NB4 (cell line): ENCODE data around the gene SLC13A2.
"Not testable (repeated sequence)": the region's sequence is repeated elsewhere in the genome, so short reads cannot be mapped to it uniquely, and the experiment has no call there.

Experiments
- DNase-seq: peaks from one replicate; pipeline ENCODE4 v3.0.0; 2010; ENCODE audit warnings: low read depth
- H3K4me3 ChIP-seq: one replicate; pipeline ENCODE4 v1.5.1; 2011; ENCODE audit warnings: mild to moderate bottlenecking, low read depth, low read length, moderate library complexity
- MYC ChIP-seq: IDR thresholded peaks from 2 replicates; pipeline ENCODE4 v1.6.1; 2011; ENCODE audit warnings: low read depth, low read length
- POLR2A ChIP-seq: IDR thresholded peaks from 2 replicates; pipeline ENCODE4 v1.6.1; 2011; ENCODE audit warnings: mild to moderate bottlenecking; ENCODE audit not compliant: insufficient read length; ENCODE audit errors: extremely low read depth
- TF ChIP-seq, protein P1 (sequence below): IDR thresholded peaks from 2 replicates; pipeline ENCODE4 v1.6.1; 2011; ENCODE audit warnings: low read depth, low read length
- TF ChIP-seq, protein P2 (sequence below): IDR thresholded peaks from one replicate; pipeline ENCODE4 v1.5.1; 2012; ENCODE audit warnings: low read depth, low read length

The SLC13A2 gene, protein sequence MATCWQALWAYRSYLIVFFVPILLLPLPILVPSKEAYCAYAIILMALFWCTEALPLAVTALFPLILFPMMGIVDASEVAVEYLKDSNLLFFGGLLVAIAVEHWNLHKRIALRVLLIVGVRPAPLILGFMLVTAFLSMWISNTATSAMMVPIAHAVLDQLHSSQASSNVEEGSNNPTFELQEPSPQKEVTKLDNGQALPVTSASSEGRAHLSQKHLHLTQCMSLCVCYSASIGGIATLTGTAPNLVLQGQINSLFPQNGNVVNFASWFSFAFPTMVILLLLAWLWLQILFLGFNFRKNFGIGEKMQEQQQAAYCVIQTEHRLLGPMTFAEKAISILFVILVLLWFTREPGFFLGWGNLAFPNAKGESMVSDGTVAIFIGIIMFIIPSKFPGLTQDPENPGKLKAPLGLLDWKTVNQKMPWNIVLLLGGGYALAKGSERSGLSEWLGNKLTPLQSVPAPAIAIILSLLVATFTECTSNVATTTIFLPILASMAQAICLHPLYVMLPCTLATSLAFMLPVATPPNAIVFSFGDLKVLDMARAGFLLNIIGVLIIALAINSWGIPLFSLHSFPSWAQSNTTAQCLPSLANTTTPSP

DNA sequence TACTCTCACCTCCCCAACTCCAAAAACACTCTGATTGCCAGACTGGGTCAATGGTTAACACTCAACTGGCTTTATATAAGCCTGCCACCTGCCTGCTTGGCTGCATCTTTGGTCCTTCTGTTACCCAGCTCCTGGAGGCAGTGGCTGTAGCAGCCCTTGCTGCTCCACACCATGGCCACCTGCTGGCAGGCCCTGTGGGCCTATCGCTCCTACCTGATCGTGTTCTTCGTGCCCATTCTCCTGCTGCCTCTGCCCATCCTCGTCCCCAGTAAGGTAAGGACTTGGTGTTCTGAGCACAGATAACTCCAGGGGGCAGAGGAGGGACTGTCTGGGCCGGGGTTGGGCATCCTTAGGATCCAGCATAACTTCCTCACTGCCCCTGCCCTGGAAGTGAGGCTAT, at the start of gene SLC13A2:
Gene SLC13A2 (plus strand): TSS at position 103 of the 400 bp plus-strand sequence. CDS start 69 bp downstream, at position 172.
- TF ChIP-seq, protein P1, sequence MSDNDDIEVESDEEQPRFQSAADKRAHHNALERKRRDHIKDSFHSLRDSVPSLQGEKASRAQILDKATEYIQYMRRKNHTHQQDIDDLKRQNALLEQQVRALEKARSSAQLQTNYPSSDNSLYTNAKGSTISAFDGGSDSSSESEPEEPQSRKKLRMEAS = no peak
- TF ChIP-seq, protein P2, sequence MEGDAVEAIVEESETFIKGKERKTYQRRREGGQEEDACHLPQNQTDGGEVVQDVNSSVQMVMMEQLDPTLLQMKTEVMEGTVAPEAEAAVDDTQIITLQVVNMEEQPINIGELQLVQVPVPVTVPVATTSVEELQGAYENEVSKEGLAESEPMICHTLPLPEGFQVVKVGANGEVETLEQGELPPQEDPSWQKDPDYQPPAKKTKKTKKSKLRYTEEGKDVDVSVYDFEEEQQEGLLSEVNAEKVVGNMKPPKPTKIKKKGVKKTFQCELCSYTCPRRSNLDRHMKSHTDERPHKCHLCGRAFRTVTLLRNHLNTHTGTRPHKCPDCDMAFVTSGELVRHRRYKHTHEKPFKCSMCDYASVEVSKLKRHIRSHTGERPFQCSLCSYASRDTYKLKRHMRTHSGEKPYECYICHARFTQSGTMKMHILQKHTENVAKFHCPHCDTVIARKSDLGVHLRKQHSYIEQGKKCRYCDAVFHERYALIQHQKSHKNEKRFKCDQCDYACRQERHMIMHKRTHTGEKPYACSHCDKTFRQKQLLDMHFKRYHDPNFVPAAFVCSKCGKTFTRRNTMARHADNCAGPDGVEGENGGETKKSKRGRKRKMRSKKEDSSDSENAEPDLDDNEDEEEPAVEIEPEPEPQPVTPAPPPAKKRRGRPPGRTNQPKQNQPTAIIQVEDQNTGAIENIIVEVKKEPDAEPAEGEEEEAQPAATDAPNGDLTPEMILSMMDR = no peak
- TF ChIP-seq MYC = no peak
- no peak for TF ChIP-seq POLR2A
- no peak within 1 kb of the TSS for H3K4me3 ChIP-seq
- no peak for DNase-seq

DNA sequence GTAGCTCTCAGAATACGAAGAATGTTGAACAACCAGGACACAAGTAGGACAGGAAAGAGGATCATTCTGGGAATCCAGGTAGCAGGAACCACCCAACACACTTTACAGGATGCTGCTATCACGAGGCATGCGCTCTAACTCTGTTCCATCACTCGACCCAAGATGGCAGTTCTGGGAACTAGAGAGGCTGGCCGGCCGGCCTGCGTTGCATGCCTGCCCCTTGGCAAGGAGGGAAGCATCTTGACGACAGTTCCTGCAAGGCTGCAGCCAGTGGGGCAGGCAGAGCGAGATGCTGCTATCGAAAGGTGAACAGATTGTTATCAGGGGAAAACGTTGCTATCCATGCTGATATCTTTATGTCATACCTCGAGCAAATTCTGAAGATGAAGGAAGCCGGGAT, 48.2 kb upstream of the SLC13A2 start:
- no peak for DNase-seq
- TF ChIP-seq, protein P1 = no peak
- TF ChIP-seq MYC (no peak), POLR2A (no peak)
- TF ChIP-seq, protein P2 = no peak
- H3K4me3 ChIP-seq = no peak overlapping the region

DNA sequence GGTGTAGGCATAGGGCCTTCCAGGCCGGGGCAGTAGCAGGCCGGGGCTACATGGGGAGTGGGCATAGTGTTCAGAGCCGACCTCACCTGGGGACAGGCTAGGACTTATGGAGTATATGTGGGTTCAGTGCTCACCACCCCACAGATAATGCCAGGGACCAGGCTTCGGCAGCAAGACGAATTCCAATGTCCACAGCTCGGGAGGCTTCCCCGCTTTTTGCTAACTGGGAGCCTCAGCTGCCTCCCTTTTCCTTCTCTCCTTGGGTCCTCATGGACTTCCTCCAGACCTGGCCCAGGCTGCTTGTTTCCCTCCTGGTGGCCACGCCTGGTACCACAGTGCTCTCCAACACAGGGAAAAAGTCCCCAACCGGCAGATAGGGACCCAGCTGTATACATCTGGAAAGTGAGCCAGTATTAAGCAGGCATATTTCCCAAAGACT, 47.3 kb upstream of the SLC13A2 start:
- no peak overlapping the region for H3K4me3 ChIP-seq
- peak; percentile 19 for DNase-seq
- TF ChIP-seq, protein P2 = peak; percentile 50
- no peak for TF ChIP-seq POLR2A
- no peak for TF ChIP-seq MYC
- TF ChIP-seq, protein P1 = no peak

DNA sequence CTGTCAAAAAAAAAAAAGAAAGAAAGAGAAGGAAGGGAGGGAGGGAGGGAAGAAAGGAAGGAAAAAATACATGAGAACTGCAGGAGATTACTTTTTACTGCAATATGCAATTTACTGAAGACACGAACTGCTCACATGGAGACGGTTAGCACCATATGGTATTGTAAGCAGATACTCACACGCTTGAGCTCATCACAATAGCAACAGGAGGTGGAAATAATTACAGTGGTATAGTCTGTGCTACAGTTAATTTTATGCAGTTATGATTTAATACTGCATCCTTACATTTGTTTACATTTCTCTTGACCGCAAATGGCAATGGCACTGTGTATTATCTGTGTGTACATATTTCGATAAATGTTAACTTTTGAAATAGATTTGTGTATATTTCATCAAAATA, 46.1 kb upstream of the SLC13A2 start:
- DNase-seq = no peak
- TF ChIP-seq, protein P2 = no peak
- no peak for TF ChIP-seq POLR2A
- no peak for TF ChIP-seq MYC
- TF ChIP-seq, protein P1 = no peak
- H3K4me3 ChIP-seq = no peak overlapping the region

DNA sequence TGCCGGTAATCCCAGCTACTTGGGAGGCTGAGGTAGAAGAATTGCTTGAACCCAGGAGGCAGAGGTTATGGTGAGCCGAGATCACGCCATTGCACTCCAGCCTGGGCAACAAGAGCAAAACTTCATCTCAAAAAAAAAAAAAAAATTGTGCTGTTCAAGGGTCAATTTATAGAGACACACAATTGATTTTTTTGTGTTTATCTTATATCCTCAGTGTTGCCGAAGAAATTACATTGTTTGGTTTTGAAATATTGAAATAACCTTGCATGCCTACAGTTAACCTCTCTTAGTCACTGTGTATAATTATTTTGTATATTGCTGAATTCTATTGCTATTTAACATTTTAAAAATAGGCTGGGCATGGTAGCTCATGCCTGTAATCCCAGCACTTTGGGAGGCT, 45.5 kb upstream of the SLC13A2 start:
- H3K4me3 ChIP-seq, DNase-seq: not testable (repeated sequence)

DNA sequence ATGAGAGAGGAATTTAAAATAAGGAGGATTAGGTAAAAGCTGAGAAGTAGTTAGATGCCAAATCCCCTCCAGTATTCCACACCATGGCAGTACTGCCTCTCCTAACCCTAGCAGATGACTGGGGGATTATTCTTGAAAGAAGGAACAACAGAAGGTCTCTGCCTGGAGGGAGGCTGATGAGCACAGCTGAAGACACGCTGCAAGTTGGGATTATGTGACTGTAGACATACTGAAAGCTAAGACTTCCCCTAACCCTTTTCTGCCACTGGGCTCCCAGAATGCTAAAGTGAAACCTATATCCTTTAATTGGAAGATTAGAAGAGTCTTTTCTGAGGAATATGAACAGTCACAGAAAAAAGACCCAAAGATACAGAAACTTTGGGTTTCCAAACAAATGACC, 39.7 kb upstream of the SLC13A2 start:
- DNase-seq = no peak
- H3K4me3 ChIP-seq = no peak overlapping the region
- TF ChIP-seq, protein P2 = no peak
- TF ChIP-seq POLR2A (no peak), MYC (no peak)
- TF ChIP-seq, protein P1 = no peak

DNA sequence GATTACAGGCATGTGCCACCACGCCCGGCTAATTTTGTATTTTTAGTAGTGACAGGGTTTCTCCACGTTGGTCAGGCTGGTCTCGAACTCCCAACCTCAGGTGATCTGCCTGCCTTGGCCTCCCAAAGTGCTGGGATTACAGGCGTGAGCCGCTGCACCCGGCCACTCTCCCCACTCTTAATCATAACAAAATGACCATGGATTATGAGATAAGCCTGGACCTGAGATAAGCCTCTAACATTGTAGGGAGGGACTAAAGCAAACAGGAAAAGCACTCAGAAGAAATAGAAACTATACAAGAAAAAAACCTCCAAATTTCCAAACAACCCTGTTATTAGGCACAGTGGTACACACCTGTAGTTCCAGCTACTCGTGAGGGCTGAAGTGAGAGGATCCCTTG, 39.1 kb upstream of the SLC13A2 start:
- DNase-seq, H3K4me3 ChIP-seq: not testable (repeated sequence)
